D721Med (cell line): ENCODE data around the gene TGM3.

Experiments used
- DNase-seq: peaks from one replicate; pipeline ENCODE4 v3.0.0; 2011; ENCODE audit warnings: low spot score; ENCODE audit not compliant: insufficient read length
- FAIRE-seq: peaks from 2 replicates; lab custom pipeline; 2011; peaks lifted over from hg19 to GRCh38; lab: Jason Lieb, UNC
- TF ChIP-seq, protein P1 (sequence below): IDR thresholded peaks from 2 replicates; pipeline ENCODE4 v1.5.1; 2012; ENCODE audit warnings: mild to moderate bottlenecking, control low read depth; ENCODE audit not compliant: insufficient read depth; ENCODE audit errors: missing control alignments

Gene TGM3

DNA sequence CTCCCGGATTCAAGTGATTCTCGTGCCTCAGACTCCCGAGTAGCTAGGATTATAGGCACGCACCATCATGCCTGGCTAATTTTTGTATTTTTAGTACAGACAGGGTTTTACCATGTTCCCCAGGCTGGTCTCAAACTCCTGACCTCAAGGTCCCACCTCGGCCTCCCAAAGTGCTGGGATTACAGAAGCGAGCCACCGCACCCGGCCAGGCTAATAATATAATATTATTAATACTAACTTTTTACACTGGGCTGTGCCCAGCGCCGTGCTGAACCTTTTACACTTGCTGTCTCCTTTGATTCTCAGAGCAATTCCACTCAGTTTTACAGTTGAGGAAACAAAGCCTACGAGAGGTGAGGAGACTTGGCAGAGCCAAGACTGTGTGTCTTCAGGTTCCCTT, 2.3 kb upstream of the TGM3 start:
- TF ChIP-seq, protein P1, sequence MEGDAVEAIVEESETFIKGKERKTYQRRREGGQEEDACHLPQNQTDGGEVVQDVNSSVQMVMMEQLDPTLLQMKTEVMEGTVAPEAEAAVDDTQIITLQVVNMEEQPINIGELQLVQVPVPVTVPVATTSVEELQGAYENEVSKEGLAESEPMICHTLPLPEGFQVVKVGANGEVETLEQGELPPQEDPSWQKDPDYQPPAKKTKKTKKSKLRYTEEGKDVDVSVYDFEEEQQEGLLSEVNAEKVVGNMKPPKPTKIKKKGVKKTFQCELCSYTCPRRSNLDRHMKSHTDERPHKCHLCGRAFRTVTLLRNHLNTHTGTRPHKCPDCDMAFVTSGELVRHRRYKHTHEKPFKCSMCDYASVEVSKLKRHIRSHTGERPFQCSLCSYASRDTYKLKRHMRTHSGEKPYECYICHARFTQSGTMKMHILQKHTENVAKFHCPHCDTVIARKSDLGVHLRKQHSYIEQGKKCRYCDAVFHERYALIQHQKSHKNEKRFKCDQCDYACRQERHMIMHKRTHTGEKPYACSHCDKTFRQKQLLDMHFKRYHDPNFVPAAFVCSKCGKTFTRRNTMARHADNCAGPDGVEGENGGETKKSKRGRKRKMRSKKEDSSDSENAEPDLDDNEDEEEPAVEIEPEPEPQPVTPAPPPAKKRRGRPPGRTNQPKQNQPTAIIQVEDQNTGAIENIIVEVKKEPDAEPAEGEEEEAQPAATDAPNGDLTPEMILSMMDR = no peak
- DNase-seq (no peak), FAIRE-seq (no peak)

DNA sequence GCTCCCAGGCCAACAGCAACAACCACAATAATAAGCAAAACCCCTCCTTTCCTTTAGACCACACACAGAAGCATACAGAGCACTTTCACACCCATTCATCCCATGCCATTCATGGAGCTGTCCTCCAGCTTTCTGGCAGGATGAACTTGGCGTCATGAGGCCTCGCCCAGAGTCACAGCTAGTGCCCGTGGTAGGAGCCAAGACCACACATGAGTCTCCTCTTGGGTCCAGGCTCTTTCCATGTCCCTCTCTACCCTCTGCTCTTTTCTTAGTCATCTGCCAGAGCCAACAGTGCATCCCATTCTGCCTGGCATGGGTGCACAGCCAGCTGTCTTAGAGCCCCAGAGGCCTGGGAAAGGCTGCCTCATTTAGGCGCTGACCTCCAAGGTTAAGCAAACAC, 1.8 kb upstream of the TGM3 start:
- DNase-seq = no peak
- TF ChIP-seq, protein P1 = no peak
- FAIRE-seq = no peak

DNA sequence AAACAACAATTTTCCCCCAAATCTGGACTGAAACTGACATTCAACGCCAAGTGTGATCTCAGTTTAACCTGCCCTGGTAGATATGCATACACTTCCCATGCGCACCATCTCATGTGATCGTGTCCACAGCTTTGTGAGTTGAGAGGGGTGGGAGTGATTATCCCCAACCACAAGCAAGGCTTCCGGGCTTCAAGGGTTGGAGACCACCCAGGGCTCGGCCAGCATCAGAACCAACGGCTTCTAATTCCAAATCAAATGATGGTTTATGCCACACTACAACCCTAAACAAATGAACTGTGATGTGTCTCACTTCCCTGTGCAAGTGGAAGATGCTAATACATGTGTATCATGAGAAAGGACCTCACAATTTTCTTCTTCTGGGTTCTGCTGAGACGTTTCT, 515 bp upstream of the TGM3 start:
- FAIRE-seq (no peak), DNase-seq (no peak)
- TF ChIP-seq, protein P1 = no peak

DNA sequence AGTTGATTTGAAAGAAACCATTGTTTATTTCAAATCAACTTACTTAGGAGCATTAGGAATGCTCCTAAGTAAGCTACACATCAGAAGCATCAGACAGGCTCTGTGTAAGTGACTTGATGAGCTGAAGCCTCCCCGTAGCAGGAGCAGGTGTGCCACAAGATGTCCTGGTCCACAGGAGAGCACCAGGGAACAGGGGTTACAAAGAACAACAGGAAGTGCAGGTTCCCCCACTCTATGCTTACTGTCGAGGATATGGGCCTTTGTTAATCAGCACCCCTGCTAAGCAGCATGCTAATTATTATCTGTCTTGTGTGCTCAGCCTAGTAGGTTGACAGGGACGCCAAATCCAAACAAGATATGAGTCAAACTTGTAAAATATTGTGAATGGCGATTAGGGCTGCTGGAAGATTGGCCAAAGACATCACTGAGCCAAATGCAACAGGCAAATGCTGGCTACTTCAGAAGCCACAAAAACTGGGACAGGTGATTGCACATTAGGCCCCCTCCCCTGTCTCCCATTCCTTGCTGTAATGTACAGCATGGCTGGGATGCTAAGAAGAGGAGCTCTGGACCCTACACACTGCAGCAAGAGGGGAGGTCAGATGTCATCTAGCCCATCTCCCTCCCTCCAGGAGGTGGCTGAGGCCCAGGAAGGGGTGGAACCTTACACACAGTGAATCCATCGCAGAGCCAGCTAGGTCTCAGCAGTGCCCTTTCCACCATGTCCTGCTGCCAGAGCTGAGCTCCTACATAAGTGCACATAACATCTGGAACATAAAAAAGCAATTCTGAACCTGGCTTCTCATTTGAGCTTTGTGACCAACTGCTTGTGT, 939 bp downstream of the TGM3 start:
- DNase-seq (no peak), FAIRE-seq (no peak)
- TF ChIP-seq, protein P1 = no peak

DNA sequence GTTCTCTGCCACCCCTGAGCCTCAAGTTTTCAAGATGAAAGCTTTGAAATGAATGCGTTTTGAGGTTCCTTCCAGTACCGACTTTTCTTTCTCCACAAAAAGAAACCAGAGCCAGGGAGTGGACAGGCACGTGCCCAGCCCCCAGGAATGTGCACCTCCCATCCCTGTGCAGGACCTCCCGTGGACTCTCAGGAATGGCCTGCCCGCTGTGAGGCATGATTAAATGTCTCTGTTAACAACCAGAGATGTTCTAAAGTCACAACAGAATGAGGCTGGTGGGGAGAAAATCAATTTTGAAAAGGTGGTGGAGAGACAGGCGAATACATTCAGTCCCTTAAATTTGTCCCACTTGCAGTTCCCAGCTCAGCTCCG, 1.5 kb downstream of the TGM3 start:
- no peak for FAIRE-seq
- DNase-seq = no peak
- TF ChIP-seq, protein P1 = no peak

DNA sequence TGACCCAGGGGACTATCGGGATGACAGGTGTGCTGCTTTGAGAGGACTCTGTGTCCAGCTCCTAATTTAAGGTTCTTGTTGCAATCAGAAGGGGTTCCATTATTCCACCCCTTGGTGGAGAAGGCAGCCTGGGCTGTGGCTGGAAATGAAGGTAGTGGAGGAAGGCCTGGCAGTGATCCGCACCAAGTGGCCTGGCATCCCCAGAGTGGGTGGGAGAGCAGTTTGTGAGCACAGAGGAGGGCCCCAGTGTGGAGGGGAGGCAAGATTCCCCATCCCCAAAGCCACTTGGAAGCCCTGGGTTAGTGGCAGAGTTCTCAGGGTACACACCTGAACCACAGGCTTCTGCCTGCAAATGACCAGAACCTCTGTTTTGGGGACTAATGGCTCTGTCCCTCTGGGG, 2.3 kb downstream of the TGM3 start:
- TF ChIP-seq, protein P1 = no peak
- FAIRE-seq (no peak), DNase-seq (no peak)

DNA sequence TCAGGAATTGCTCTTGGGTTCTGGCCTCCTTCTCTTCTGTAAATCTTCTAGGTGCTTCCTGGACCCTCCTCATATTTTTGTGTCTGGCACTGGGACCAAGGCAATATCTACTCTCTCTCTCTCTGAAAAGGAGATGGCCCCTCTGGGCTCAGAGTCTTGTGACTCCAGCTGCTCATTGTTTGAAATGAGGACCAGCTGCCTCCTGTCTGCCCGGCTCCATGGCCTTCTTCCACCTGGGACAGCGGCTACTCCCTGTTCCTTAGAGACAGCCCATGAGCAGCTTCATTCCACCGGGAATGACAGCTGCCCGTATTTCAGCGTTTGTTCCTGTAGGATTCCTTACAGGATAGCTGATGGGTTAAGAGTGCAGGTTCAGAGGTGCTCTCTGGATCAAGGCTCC, 2.9 kb downstream of the TGM3 start:
- DNase-seq (no peak), FAIRE-seq (no peak)
- TF ChIP-seq, protein P1 = no peak
